AG10803 (cell line): Measurements from ENCODE around the gene BNC2.

Source experiments
- DNase-seq: peaks from one replicate; pipeline ENCODE4 v3.0.0; 2010; ENCODE audit warnings: low read depth
- H3K4me3 ChIP-seq: 2 replicates; pipeline ENCODE4 v1.5.1; 2011; ENCODE audit warnings: mild to moderate bottlenecking, low read length, control low read depth
- CTCF ChIP-seq: conservative IDR thresholded peaks from 2 replicates; pipeline ENCODE4 v1.5.1; 2011; ENCODE audit warnings: mild to moderate bottlenecking, low read length, control low read depth, inconsistent platforms

The BNC2 gene

GRCh38 chr9:16532272-16532671 lies 338.2 kb downstream of the BNC2 start:
- no peak overlapping the region for H3K4me3 ChIP-seq
- DNase-seq, result no peak
- TF ChIP-seq CTCF, result no peak

- no peak for TF ChIP-seq CTCF
- H3K4me3 ChIP-seq, result no peak overlapping the region
- DNase-seq, result no peak
These were observed 339.5 kb downstream of the BNC2 start for GRCh38 chr9:16530669-16531642.

GRCh38 chr9:16527573-16527972 lies 342.9 kb downstream of the BNC2 start:
- DNase-seq, result no peak
- H3K4me3 ChIP-seq, result no peak overlapping the region
- no peak for TF ChIP-seq CTCF

- no peak overlapping the region for H3K4me3 ChIP-seq
- DNase-seq, result peak; percentile 54
- TF ChIP-seq CTCF, result no peak
These were observed 344.1 kb downstream of the BNC2 start for GRCh38 chr9:16526380-16526779.

GRCh38 chr9:16524823-16525222 lies 345.6 kb downstream of the BNC2 start:
- H3K4me3 ChIP-seq, result no peak overlapping the region
- TF ChIP-seq CTCF, result no peak
- no peak for DNase-seq

GRCh38 chr9:16524078-16524477 lies 346.4 kb downstream of the BNC2 start:
- no peak overlapping the region for H3K4me3 ChIP-seq
- no peak for DNase-seq
- TF ChIP-seq CTCF, result no peak

- TF ChIP-seq CTCF, result no peak
- peak; percentile 98 for DNase-seq
- H3K4me3 ChIP-seq, result no peak overlapping the region
These were observed 348.5 kb downstream of the BNC2 start for GRCh38 chr9:16521868-16522411.
